AG04449 (cell line): ENCODE measurements around the gene SOX6.

Source experiments
- CTCF ChIA-PET: fragments of 350-600 bp; formaldehyde crosslinking; extraction: SDS; loops from one replicate; lab custom pipeline; 2021; ENCODE audit warnings: antibody characterized with exemption; lab: Yijun Ruan, JAX
- POLR2A ChIA-PET: fragments of 400-600, 350-600 bp; formaldehyde crosslinking; extraction: SDS; loops from one replicate; lab custom pipeline; 2020; ENCODE audit warnings: antibody characterized with exemption, inconsistent platforms; lab: Yijun Ruan, JAX
- DNase-seq: peaks from one replicate; pipeline ENCODE4 v3.0.0-alpha.2; 2010; ENCODE audit warnings: low read depth, low spot score
- H3K4me3 ChIP-seq: 2 replicates; pipeline ENCODE4 v1.5.1; 2011; ENCODE audit warnings: low read depth, mild to moderate bottlenecking, control low read depth, low read length
- TF ChIP-seq, protein P1 (sequence below): IDR thresholded peaks from one replicate; pipeline ENCODE4 v1.5.1; 2011; ENCODE audit warnings: mild to moderate bottlenecking, moderate library complexity, low read length, control low read depth, inconsistent platforms; ENCODE audit not compliant: insufficient read depth; ENCODE audit errors: missing control alignments

SOX6 gene

DNA sequence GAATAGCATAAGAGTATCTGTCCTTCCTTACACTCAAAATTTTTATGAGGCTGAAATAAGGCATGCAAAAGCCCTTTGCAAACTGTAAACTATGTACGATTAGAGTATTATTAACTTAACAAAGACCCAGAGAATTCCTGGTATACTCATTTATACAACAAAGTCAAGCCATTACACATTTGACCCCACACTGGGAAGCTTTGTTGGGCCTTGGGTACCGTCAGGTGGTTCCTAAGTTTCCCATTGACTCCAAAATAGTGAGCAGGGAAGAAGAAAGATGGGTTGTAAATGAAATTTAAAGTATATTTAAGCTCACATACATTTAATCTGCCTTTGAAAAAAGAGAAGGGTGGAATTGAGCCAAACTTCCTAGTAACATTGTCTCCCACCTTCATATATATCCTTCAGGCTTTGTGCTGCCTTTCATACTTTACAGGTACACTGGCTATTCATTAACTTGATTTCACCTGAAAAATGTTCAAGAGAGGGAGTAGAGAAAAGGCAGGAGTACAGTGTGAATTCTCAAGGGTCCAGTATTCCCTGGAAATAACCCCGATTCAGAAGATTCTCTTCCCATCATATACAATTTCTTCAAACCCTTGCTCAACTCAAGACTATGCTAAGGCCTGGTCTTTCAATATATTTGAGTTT, 68.6 kb downstream of the SOX6 start:
- TF ChIP-seq, protein P1, sequence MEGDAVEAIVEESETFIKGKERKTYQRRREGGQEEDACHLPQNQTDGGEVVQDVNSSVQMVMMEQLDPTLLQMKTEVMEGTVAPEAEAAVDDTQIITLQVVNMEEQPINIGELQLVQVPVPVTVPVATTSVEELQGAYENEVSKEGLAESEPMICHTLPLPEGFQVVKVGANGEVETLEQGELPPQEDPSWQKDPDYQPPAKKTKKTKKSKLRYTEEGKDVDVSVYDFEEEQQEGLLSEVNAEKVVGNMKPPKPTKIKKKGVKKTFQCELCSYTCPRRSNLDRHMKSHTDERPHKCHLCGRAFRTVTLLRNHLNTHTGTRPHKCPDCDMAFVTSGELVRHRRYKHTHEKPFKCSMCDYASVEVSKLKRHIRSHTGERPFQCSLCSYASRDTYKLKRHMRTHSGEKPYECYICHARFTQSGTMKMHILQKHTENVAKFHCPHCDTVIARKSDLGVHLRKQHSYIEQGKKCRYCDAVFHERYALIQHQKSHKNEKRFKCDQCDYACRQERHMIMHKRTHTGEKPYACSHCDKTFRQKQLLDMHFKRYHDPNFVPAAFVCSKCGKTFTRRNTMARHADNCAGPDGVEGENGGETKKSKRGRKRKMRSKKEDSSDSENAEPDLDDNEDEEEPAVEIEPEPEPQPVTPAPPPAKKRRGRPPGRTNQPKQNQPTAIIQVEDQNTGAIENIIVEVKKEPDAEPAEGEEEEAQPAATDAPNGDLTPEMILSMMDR = no peak
- CTCF ChIA-PET = interaction anchor here (1.0 kb wide), 1 partner anchor 325 kb away, joined by 3 read pairs; no protein-coding TSS in a partner anchor
- H3K4me3 ChIP-seq = no peak overlapping the region
- DNase-seq = no peak
- POLR2A ChIA-PET = no interaction called here

DNA sequence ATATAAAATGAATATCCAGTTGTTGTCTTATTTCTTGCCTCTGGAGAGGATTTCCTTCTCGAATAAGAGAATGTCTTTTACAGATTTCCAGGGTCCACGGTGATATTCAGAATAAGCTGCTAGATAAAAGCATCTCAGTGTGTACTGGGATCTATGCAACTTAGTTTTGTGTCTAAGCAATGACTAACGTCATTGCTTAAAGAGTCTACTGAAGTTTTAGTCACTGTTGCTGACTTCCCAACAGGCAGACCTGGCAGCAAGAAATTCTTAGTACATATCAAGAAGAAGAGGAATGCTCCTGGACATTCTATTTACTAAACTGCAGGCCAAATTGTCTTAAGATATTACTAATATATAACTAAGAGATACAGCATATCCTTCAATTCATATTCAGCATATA, 70.3 kb downstream of the SOX6 start:
- TF ChIP-seq, protein P1 = no peak
- POLR2A ChIA-PET = no interaction called here
- CTCF ChIA-PET = no interaction called here
- no peak overlapping the region for H3K4me3 ChIP-seq
- DNase-seq = no peak

DNA sequence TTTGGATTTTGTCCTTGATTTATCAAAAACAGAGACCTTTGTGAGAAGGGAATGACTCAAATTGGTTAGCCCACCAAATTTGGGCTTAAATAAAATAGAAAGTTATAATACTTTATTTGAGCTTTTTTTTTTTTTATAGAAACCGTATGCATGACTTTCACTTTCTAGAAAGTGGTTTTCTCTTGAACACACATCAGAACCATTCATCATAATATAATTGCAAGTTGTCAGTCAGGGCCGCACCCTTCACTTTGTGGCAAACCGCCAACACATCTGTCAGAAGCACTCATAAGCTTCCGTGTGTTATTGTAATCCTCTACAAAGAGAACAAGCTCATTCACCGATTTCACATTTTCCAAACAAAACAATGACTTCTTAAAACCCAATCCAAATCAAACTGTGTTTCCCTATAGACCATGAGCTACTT, 76.1 kb downstream of the SOX6 start:
- TF ChIP-seq, protein P1 = no peak
- CTCF ChIA-PET = interaction anchor here (1.3 kb wide), 1 partner anchor 8 kb away, joined by 4 read pairs; no protein-coding TSS in a partner anchor
- POLR2A ChIA-PET = no interaction called here
- DNase-seq = no peak
- no peak overlapping the region for H3K4me3 ChIP-seq

DNA sequence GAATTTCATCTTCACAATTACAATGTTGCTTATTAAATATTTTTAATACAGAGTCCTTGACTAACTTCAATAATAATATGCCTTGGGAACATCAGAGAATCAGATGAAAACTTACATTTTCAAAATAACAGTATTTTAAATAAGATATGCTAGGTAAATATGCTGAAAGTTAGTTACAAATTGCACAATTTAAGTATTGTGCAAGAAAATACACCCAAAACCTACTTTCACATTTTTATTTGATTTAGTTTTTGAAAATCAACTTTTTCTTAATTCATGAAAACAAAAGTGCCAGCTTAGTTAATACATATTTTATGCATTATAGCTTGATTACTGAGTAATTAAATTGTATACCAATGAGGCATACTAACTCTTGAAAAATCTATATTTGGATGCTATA, 76.8 kb downstream of the SOX6 start:
- DNase-seq = no peak
- CTCF ChIA-PET = interaction anchor here (1.3 kb wide), 1 partner anchor 9 kb away, joined by 4 read pairs; no protein-coding TSS in a partner anchor
- TF ChIP-seq, protein P1 = no peak
- POLR2A ChIA-PET = no interaction called here
- H3K4me3 ChIP-seq = no peak overlapping the region

DNA sequence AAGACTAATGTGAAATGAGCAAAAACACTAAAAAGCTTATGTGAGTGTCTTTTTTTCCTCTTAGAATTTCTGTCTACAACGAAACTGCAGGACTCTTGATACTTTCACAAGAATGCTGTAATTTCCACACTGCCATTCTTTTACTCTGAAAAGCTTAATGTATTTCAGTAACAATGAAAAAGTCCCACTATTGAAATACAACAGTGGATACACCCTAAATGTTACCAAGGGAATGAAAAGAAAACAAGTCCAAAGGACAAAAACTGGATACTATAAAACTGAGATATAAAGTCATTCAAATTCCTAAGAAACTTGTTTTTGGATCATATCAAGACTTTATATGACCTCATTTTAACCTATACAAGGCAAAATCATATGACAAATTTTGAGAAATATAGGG, 77.4 kb downstream of the SOX6 start:
- POLR2A ChIA-PET = no interaction called here
- TF ChIP-seq, protein P1 = no peak
- no peak overlapping the region for H3K4me3 ChIP-seq
- CTCF ChIA-PET = no interaction called here
- DNase-seq = no peak

DNA sequence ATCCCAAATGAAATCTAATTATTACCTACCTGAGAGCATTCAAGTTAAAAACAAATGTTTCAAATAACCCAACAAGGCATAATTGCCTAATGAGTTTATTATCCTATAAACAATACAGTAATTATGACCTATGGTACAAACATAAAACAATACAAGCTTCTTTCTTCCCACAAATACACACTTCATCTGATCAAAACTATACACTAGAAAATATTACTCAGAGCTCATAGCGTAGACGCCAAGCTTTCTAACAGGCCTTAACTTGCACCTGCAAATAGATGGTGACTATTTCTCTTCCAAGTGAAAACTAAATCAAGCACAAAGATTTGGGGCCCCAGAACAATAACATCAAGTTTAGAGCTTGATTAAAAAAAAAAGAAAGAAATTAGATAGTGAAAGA, 78.1 kb downstream of the SOX6 start:
- CTCF ChIA-PET = no interaction called here
- POLR2A ChIA-PET = no interaction called here
- DNase-seq = no peak

More for the DNA sequence above, 78.1 kb downstream of the SOX6 start:
- TF ChIP-seq, protein P1 = no peak
- no peak overlapping the region for H3K4me3 ChIP-seq
